H1 (cell line): Measurements from ENCODE around the gene MYO9A. TPM values are rescaled to one million over a fixed set of nuclear protein-coding genes. Genes with fewer than 3 reads are reported as not detected.

ENCODE experiments used
- EZH2 ChIP-seq: fragments of 200-600 bp; sonication (generic); IDR thresholded peaks from 2 replicates; pipeline ENCODE4 v1.7.1; 2012; ENCODE audit warnings: low read depth, mild to moderate bottlenecking, moderate library complexity, low read length, inconsistent platforms; ENCODE audit not compliant: severe bottlenecking
- HDAC6 ChIP-seq: IDR thresholded peaks from one replicate; pipeline ENCODE4 v1.7.1; 2012; ENCODE audit warnings: low read depth, mild to moderate bottlenecking, inconsistent platforms, low read length, moderate library complexity
- JUN ChIP-seq: IDR thresholded peaks from 2 replicates; pipeline ENCODE4 v1.6.1; 2011; ENCODE audit warnings: low read depth, mild to moderate bottlenecking, improper control_type of control experiment, low read length
- JUND ChIP-seq: IDR thresholded peaks from 2 replicates; pipeline ENCODE4 v1.6.1; 2011; ENCODE audit warnings: mild to moderate bottlenecking, improper control_type of control experiment, low read length
- TAF7 ChIP-seq: optimal IDR thresholded peaks from 2 replicates; pipeline ENCODE3; 2011; ENCODE audit warnings: low read depth, mild to moderate bottlenecking, inconsistent platforms, low read length, moderate library complexity, borderline replicate concordance
- polyA plus RNA-seq, 7 experiments: library from polyadenylated mRNA; depleted of rRNA in 3 of 7; stranded (reverse) in 5 of 7; unstranded in 2 of 7; fragments of >200 nt in 5 of 7; fragments of 200-250 nt in 2 of 7; gene quantifications; 1 replicate in 5 of 7; 2 replicates in 1 of 7; 4 replicates in 1 of 7; pipeline versions ENCODE4 v1.2.1 to v1.2.3, GENCODE V29; 2011 to 2013; ENCODE audit warnings: missing spikeins in 2 of 7, mixed read lengths in 2 of 7
- total RNA-seq: library from RNA; stranded (reverse); fragmentation: NEBNext Ultra II Directional; extraction: Animal tissue kit (Norgen Biotek cat#: 25700); gene quantifications from 2 replicates; pipeline ENCODE4 v1.2.1, GENCODE V29; 2021

The MYO9A gene
- total and polyA plus RNA-seq, 2 of the 8 experiments (the other 6 are each of a cell fraction or from before 2014, with no cell fraction given): 3.9 to 26.0 TPM

DNA sequence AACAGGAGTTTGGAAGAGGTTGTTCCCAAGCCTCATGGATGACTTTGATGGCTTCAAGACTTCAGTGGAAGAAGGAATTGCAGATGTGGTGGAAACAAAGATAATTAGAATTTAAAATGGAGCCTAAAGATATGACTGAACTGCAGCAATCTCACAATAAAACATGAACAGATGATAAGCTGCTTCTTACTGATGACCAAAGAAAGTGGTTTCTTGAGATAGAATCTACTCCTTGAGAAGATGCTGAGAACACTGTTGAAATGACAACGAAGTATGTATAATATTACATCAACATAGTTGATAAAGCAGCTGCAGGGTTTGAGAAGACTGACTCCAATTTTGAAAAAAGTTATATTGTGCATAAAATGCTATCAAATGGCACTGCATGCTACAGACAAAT lies 21.2 kb downstream of the MYO9A start (continued):
- no peak for TF ChIP-seq EZH2
- no peak for TF ChIP-seq TAF7
- no peak for TF ChIP-seq JUN
- no peak for TF ChIP-seq JUND
- no peak for TF ChIP-seq HDAC6
